Mucosa of rectum (tissue), 2 donors: ENCODE results near the gene SPINT1.
A peak's percentile ranks its signal among the peaks of the same experiment; 100 is the strongest.

ENCODE experiments used
- H3K27ac ChIP-seq, 2 donors: one replicate each; pipeline ENCODE4 v1.7.0; 2013; ENCODE audit warnings: inconsistent platforms in 2 of 2, low read depth in 2 of 2, low read length in 2 of 2
- H3K27me3 ChIP-seq, 2 donors: one replicate each; pipeline ENCODE4 v1.7.0; 2013; ENCODE audit warnings: low read length in 2 of 2; ENCODE audit not compliant: control insufficient read depth in 2 of 2, insufficient read depth in 2 of 2
- H3K36me3 ChIP-seq, 2 donors: one replicate each; pipeline ENCODE4 v1.7.0; 2013; ENCODE audit warnings: low read length in 2 of 2; ENCODE audit not compliant: control insufficient read depth in 2 of 2, insufficient read depth in 2 of 2
- H3K4me1 ChIP-seq, 2 donors: one replicate each; pipeline ENCODE4 v1.7.0; 2013; ENCODE audit warnings: low read length in 2 of 2, mild to moderate bottlenecking in 1 of 2; ENCODE audit not compliant: control insufficient read depth in 2 of 2, insufficient read depth in 2 of 2
- H3K4me3 ChIP-seq, 2 donors: one replicate each; pipeline ENCODE4 v1.7.0; 2013; ENCODE audit warnings: low read length in 2 of 2
- H3K9ac ChIP-seq, 2 donors: one replicate each; pipeline ENCODE4 v1.7.0; 2013; ENCODE audit warnings: low read length in 2 of 2, low read depth in 1 of 2, mild to moderate bottlenecking in 1 of 2
- H3K9me3 ChIP-seq, 2 donors: one replicate each; pipeline ENCODE4 v1.7.0; 2013; ENCODE audit warnings: low read length in 2 of 2; ENCODE audit not compliant: control insufficient read depth in 2 of 2
- donor health status: healthy.
- donor health status: Normal muscosa, but diverticular disease.

Gene SPINT1

GRCh38 chr15:40845511-40846284, 1.9 kb downstream of the SPINT1 start:
- H3K4me1 ChIP-seq, result peaks cover 25 to 26% of the 10 kb centered on the region in 2 donors
- peak overlapping the region; percentile 88 to 94 for H3K9ac ChIP-seq
- H3K36me3 ChIP-seq, result peaks cover 5% of the 10 kb centered on the region in 2 donors
- H3K9me3 ChIP-seq, result no peaks in the 10 kb centered on the region
- H3K27me3 ChIP-seq, result no peaks in the 10 kb centered on the region
- peak overlapping the region; percentile 68 to 87 for H3K4me3 ChIP-seq
- peak overlapping the region; percentile 98 for H3K27ac ChIP-seq

DNA sequence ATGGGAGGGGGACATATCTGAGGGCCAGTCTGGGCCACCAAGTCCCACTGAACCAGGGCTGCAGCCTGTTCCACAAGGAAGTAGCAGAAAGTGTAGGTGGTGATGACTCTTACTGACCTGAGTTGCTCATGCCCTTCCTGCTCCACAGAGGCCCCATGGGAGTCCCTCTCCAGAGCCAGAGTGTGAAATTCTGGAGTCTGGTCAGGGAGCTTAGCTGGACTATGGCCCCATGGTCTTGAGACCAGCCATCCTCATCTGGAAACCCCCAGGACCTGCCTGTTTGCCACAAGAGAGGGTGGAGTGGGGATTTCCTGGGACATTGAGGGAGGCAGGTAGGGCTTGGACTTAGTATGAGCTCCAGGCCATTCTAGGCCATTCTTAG, 3.0 kb downstream of the SPINT1 start:
- H3K9ac ChIP-seq, result peak overlapping the region; percentile 88 to 94
- peak overlapping the region; percentile 68 to 87 for H3K4me3 ChIP-seq
- H3K36me3 ChIP-seq, result peaks cover 7 to 9% of the 10 kb centered on the region in 2 donors
- H3K4me1 ChIP-seq, result peaks cover 26 to 31% of the 10 kb centered on the region in 2 donors
- H3K27ac ChIP-seq, result peak overlapping the region; percentile 98
- H3K27me3 ChIP-seq, result no peaks in the 10 kb centered on the region
- no peaks in the 10 kb centered on the region for H3K9me3 ChIP-seq

- peaks cover 31 to 35% of the 10 kb centered on the region in 2 donors for H3K4me1 ChIP-seq
- H3K9me3 ChIP-seq, result no peaks in the 10 kb centered on the region
- peak overlapping the region; percentile 68 to 87 for H3K4me3 ChIP-seq
- H3K27me3 ChIP-seq, result no peaks in the 10 kb centered on the region
- H3K27ac ChIP-seq, result peak overlapping the region; percentile 98
- peaks cover 9 to 12% of the 10 kb centered on the region in 2 donors for H3K36me3 ChIP-seq
- peak overlapping the region; percentile 88 to 94 for H3K9ac ChIP-seq
Observed at GRCh38 chr15:40847223-40847961, 3.5 kb downstream of the SPINT1 start.

- H3K27me3 ChIP-seq, result no peaks in the 10 kb centered on the region
- H3K4me3 ChIP-seq, result no peak overlapping the region
- peak overlapping the region; percentile 21 to 43 for H3K27ac ChIP-seq
- H3K4me1 ChIP-seq, result peaks cover 38 to 42% of the 10 kb centered on the region in 2 donors
- H3K36me3 ChIP-seq, result peaks cover 36 to 39% of the 10 kb centered on the region in 2 donors
- H3K9ac ChIP-seq, result no peak overlapping the region
- no peaks in the 10 kb centered on the region for H3K9me3 ChIP-seq
Observed at GRCh38 chr15:40850576-40851112, 6.8 kb downstream of the SPINT1 start.

DNA sequence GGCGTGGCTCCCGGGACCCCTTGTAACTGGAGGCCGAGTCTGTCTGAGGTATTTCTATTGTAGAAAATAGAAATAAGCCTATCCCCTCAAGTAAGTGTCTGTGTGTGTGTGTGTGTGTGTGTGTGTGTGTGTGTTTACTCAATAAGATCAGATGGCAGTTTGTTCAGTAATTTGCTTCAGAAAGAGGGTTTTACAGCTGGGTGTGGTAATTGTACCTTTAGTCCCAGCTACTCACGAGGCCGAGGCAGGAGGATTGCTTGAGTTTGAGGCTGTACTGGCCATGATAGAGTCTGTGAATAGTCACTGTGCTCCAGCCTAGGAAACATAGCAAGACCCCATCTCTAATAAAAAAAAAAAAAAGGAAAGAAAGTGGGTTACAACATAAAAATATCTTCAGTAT, 8.7 kb downstream of the SPINT1 start:
- Histone ChIP-seq H3K4me3 (no peak overlapping the region), H3K9me3 (no peaks in the 10 kb centered on the region), H3K27ac (peak overlapping the region; percentile 80 to 82)

DNA sequence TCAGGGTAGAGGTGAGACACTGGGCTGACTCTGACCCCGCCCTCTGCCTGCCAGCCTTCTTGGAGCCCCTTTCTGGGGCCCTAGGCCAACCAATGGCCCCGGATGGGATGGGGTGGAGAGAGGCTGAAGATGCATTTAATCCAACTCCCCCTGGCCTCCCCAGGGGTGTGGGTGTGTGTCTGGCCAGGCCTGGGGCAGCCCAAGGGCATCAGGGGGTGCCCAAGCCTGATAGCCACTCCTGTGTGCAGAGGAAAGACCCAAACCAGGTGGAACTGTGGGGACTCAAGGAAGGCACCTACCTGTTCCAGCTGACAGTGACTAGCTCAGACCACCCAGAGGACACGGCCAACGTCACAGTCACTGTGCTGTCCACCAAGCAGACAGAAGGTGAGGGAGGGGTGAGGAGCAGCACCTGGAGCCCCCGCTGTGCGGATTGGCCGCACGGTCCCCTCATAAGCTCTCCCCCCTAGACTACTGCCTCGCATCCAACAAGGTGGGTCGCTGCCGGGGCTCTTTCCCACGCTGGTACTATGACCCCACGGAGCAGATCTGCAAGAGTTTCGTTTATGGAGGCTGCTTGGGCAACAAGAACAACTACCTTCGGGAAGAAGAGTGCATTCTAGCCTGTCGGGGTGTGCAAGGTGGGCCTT, 9.5 kb downstream of the SPINT1 start:
- H3K4me1 ChIP-seq, result peaks cover 41 to 53% of the 10 kb centered on the region in 2 donors

More for the DNA sequence above, 8.7 kb downstream of the SPINT1 start:
- Histone ChIP-seq H3K9ac (peak overlapping the region in 1 of 2 donors; percentile 49), H3K27me3 (no peaks in the 10 kb centered on the region), H3K36me3 (peaks cover 48 to 53% of the 10 kb centered on the region in 2 donors), H3K4me1 (peaks cover 46 to 52% of the 10 kb centered on the region in 2 donors)

GRCh38 chr15:40854161-40854560, 10.3 kb downstream of the SPINT1 start:
- no peak overlapping the region for H3K4me3 ChIP-seq
- no peaks in the 10 kb centered on the region for H3K9me3 ChIP-seq
- H3K27ac ChIP-seq, result no peak overlapping the region
- H3K4me1 ChIP-seq, result peaks cover 47 to 56% of the 10 kb centered on the region in 2 donors
- H3K9ac ChIP-seq, result no peak overlapping the region
- H3K27me3 ChIP-seq, result no peaks in the 10 kb centered on the region
- peaks cover 55 to 57% of the 10 kb centered on the region in 2 donors for H3K36me3 ChIP-seq

More for the DNA sequence above, 9.5 kb downstream of the SPINT1 start:
- Histone ChIP-seq H3K9ac (peak overlapping the region in 1 of 2 donors; percentile 4), H3K36me3 (peaks cover 52 to 53% of the 10 kb centered on the region in 2 donors), H3K4me3 (no peak overlapping the region), H3K9me3 (no peaks in the 10 kb centered on the region), H3K27me3 (no peaks in the 10 kb centered on the region), H3K27ac (peak overlapping the region; percentile 50 to 64)

GRCh38 chr15:40855706-40856234, 11.9 kb downstream of the SPINT1 start:
- no peaks in the 10 kb centered on the region for H3K27me3 ChIP-seq
- peaks cover 49 to 55% of the 10 kb centered on the region in 2 donors for H3K4me1 ChIP-seq
- H3K27ac ChIP-seq, result no peak overlapping the region
- no peak overlapping the region for H3K4me3 ChIP-seq
- no peaks in the 10 kb centered on the region for H3K9me3 ChIP-seq
- H3K36me3 ChIP-seq, result peaks cover 49 to 51% of the 10 kb centered on the region in 2 donors
- H3K9ac ChIP-seq, result no peak overlapping the region

DNA sequence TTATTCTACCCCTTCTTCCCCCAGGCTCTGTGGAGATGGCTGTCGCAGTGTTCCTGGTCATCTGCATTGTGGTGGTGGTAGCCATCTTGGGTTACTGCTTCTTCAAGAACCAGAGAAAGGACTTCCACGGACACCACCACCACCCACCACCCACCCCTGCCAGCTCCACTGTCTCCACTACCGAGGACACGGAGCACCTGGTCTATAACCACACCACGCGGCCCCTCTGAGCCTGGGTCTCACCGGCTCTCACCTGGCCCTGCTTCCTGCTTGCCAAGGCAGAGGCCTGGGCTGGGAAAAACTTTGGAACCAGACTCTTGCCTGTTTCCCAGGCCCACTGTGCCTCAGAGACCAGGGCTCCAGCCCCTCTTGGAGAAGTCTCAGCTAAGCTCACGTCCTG, 12.9 kb downstream of the SPINT1 start:
- Histone ChIP-seq H3K36me3 (peaks cover 47 to 49% of the 10 kb centered on the region in 2 donors), H3K4me1 (peaks cover 49 to 51% of the 10 kb centered on the region in 2 donors), H3K4me3 (no peak overlapping the region), H3K27ac (peak overlapping the region; percentile 69 to 83), H3K9ac (peak overlapping the region in 1 of 2 donors; percentile 57), H3K27me3 (no peaks in the 10 kb centered on the region), H3K9me3 (no peaks in the 10 kb centered on the region)
